NCI-H345 treated with DMSO at 0.1 percent for 48 hours (cell line): ENCODE data around the gene KREMEN1.
"Not testable (repeated sequence)": the region's sequence is repeated elsewhere in the genome, so short reads cannot be mapped to it uniquely, and the experiment has no call there.

ENCODE experiments used
- DNase-seq: peaks from one replicate; lab custom pipeline; 2025; ENCODE audit not compliant: unreplicated experiment; lab: John Stamatoyannopoulos, UW

KREMEN1 gene

DNA sequence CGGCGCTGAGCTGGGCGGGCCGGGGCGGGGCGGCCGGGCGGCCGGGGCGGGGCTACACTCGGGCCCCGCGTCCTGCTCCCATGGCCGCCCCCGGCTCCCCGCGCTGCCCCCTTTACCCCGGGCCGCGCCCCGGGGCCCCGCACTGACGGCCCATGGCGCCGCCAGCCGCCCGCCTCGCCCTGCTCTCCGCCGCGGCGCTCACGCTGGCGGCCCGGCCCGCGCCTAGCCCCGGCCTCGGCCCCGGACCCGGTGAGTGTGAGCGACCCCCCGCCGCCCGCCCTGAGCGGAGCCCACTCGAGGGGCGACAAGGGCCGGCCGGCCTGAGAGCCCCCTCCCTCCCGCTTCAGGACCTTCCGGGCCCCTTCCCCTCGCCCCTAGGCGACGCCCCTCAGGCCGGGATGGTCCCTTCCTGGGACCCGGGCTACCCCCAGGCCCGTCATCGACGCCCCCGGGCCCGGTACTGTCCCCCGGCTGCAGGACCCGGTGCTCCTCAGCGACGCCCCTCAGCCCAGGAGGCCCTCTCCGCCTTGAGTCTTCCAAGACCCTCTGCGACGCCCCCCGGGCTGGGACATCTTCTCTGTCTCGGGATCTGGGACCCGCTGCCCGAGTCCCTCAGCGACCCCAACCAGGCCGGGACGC lies at the start of gene KREMEN1:
KREMEN1 (plus strand) TSS at position 57 of the 639 bp plus-strand sequence; CDS start at position 153, 96 bp downstream.
- no peak for DNase-seq

GRCh38 chr22:29023172-29023796 lies 49.6 kb upstream of the KREMEN1 start:
- no peak for DNase-seq

GRCh38 chr22:29026579-29026978 lies 46.3 kb upstream of the KREMEN1 start:
- DNase-seq, result no peak

- DNase-seq, result no peak
Measured at GRCh38 chr22:29028468-29028867, 44.4 kb upstream of the KREMEN1 start.

DNA sequence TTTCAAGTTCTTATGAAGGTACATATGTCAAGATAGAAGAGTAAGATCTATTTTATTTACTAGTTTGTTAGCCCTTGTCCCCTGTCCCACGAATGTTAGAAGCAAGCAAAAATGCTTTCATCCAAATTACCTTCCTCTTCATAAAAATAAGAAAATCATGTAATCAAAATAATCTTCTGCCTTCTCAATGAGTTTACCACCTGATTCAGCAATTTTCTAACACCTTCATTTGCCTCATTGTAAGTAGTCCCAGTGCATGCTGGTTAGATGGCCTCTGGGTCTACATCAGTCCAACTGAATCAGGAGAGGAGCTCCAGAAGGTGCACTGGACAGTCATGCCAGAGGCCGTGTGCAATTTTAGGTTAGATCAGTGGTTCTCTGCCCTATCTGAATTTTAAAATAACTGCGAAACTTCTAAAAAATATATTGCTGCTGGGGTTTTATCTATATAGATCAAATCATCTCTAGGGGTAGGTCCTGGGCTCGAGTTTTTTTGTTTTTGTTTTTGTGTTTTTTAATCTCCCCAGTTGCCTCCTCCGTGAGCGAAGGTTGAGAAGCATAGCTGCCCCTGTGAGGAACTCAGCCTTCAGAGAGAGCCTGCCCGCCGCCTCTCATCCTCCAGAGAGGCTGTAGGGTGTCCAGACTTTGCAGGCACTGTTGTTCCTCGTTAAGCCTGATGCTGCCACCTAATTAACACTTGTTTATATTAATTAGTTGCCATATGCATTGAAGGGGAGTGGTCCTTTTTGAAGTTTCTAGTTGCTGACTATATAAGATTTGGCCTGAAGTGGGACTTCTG lies 43.4 kb upstream of the KREMEN1 start:
- no peak for DNase-seq

GRCh38 chr22:29030016-29030617 lies 42.7 kb upstream of the KREMEN1 start:
- DNase-seq, result no peak

DNA sequence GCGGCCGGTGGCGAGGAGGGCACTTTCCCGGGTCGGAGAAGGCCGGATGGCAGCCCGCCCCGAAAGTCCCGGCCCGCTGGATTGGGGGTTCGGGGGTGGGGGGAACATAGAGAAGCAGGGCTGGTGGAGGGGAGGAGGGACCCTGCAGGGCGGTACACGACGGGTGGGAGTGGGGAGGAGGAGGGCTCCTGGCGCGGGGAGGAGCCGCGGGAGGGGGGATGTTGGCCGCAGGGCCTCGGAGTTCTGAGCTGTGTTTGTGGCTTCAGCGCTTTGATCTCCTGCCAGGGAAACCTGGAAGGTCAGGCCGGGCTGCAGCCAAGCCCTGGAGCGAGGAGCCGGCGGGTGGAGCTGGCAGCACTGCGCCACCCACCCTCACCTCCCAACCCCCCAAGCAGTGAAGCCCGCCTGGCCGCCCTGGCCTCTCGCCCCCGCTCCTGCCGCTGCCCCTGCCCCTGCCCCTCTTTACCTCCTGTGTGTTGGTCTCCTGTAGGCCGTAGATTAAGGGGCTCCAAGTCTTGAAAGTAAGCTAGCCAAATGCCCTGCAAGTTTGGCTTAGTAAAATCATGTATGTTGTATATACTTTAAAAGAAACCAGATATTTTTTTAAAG lies 42.1 kb upstream of the KREMEN1 start:
- DNase-seq, result no peak

- DNase-seq, result no peak
Measured at GRCh38 chr22:29031227-29032011, 41.4 kb upstream of the KREMEN1 start.

GRCh38 chr22:29032014-29032475 lies 40.8 kb upstream of the KREMEN1 start:
- no peak for DNase-seq

GRCh38 chr22:29032584-29032983 lies 40.3 kb upstream of the KREMEN1 start:
- DNase-seq, result no peak

GRCh38 chr22:29037340-29037932 lies 35.4 kb upstream of the KREMEN1 start:
- DNase-seq, result peak; percentile 5

DNA sequence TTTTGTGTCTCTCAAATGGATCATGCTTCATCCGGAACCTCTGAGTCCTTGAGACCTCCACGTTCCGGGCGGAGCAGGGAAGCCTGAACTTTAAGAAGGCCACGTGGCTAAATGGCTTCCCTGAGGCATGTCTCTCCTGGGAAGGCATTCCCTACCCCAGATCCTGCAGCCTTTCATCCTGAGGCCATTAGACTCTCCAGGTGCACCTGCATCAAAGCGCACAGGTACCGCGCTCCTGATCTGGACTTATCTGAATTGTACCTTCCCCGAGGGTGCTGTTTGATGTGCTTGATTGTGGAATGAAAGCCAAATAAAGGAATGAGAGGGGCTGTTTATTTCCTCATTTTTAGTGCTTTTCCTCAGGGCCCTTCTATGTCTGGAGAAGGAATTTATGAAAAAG lies 33.7 kb upstream of the KREMEN1 start:
- DNase-seq, result no peak

GRCh38 chr22:29039684-29040083 lies 33.2 kb upstream of the KREMEN1 start:
- not testable (repeated sequence) for DNase-seq

- DNase-seq, result peak; percentile 32
Measured at GRCh38 chr22:29040385-29041275, 32.2 kb upstream of the KREMEN1 start.

GRCh38 chr22:29041408-29041807 lies 31.4 kb upstream of the KREMEN1 start:
- DNase-seq, result no peak

- DNase-seq, result no peak
Measured at GRCh38 chr22:29043906-29044575, 28.8 kb upstream of the KREMEN1 start.

DNA sequence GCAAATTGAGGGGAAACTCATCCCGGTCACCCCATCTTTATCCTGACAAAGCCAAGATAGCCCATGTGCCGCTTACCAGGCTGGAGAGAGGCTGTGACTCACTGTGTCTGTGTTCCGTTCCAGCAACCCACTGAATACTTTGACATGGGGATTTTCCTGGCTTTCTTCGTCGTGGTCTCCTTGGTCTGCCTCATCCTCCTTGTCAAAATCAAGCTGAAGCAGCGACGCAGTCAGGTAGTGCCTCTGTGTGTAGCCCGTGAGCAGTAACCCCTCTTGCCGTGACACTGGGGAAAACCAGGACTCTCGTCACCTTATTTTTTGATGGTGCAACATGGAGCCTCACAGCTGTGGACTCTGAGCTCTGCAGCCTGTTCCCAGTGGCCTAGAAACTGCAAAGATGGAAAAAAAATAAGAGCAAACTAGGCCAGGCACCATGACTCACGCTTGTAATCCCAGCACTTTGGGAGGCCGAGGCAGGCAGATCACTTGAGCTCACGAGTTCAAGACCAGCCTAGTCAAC lies 28.1 kb upstream of the KREMEN1 start:
- DNase-seq, result no peak
